ENCODE results near the gene TMOD2.
A peak's percentile ranks its signal among the peaks of the same experiment; 100 is the strongest.

The TMOD2 gene

DNA sequence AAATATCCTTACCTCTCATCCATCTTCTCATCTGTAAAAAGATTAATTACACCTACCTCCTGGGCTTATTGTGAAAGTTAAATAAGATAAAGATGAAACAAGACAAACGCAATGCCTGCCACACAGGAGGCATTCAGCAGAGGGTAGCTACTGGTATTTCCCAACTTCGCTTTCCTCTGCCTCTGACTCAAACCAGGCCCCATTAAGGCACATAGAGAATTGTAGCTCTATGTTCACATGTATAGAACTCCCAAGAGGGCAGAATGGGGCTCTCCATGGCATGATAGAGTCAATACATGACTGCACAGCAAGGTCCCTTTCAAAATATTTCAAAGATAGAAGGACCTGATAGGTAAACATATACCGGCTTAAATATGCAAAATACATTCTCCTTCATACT is 15.3 kb upstream of the TMOD2 start:
- no peak for DNase-seq (ENCODE audit: low spot score)

DNA sequence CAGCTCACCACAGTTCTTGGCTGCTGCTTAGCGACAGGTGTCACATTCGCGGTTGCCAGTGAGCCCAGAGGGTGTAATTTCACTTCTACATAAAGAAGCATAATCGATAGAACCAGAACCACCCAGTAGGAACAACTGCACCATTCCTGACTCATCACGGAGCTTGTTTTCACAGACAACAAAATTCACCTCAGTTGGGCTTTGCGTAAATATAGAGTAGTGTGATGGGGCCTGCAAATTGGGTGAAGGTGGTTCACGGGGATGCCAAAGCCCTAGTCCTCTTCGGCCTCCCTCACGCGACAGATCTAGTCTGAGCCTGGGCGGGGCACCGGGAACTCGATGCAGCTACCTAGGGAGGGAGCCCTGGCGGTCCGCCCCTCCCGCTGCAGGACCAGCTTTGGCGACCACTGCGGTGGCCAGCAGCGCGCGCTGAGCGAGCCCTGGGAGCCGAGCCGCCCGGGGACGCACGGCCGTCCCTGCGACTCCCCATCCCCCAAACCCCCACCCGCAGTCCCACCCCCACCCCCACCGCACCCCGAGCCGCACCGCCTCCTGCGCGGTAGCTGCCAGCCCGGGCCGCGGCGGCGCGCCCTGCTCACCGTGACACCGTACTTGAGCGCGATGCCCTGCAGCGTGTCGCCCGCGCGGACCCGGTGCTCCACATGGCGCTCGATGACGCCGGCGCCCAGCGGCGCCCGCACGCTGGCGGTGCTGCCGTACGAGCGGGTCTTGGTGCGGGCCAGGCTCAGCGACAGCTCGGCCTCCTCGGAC is 14.5 kb upstream of the TMOD2 start:
- DNase-seq (ENCODE audit: low spot score): peak; percentile 46

DNA sequence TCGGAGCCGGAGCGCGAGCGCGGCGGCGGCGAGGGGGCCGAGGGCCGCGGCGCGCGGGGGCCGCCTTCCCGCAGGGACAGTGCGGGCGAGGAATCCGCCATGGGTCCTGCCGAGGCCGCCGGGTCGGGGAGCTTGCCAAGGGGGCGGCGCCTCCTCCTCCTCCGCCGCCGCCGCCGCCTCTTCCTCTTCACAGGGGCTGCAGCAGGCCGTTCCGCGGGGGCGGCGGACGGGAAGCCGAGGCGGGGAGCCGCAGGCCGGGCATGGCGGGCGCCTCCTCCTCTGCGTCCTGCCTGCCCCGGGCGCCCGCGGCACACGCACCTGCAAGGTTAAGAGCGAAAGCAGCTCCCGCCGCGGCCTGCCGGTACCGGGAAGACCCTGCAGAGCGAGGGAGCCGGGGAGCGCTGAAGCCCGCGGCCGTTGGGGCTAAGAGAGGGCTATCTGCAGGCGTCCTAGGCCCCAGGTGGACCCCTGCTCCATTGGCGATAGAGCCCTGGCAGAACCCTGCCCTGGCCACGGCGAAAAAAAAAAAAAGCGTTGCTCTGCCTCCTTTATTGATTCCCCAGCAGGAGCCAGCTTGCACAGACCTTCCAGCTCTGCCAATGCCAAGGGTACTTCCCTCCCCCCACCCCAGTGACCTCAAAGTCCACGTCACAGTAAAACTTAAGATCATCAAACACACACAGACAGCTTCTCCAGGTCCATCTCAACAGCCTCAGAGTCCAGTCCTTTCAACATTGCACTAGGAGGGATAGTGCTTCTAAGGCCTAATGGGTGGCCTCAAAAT is 13.7 kb upstream of the TMOD2 start, which contains the start of gene LYSMD2:
Gene LYSMD2 (minus strand): TSS at position 134 of the 784 bp plus-strand sequence. CDS start 33 bp downstream, at position 101.
- peak; percentile 64 for DNase-seq (ENCODE audit: low spot score)

DNA sequence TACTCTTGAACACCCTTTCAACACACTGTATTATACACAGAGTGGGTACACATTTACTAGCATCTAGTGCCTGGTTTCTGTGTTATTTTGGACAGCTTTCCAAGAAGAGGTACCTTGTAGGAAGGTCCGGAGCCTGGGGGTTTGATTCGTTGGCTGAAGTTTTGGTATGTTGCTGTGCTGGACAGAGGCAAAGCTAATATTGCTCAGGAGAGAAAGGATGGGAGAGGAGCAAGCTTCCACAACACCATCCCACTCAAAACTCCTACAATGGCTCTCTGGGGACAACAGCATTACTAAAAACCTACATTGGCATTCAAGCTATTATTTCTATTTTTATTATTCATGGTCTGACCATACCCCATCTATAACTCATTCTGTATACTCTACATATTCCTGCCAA is 12.8 kb upstream of the TMOD2 start:
- DNase-seq (ENCODE audit: low spot score): no peak

DNA sequence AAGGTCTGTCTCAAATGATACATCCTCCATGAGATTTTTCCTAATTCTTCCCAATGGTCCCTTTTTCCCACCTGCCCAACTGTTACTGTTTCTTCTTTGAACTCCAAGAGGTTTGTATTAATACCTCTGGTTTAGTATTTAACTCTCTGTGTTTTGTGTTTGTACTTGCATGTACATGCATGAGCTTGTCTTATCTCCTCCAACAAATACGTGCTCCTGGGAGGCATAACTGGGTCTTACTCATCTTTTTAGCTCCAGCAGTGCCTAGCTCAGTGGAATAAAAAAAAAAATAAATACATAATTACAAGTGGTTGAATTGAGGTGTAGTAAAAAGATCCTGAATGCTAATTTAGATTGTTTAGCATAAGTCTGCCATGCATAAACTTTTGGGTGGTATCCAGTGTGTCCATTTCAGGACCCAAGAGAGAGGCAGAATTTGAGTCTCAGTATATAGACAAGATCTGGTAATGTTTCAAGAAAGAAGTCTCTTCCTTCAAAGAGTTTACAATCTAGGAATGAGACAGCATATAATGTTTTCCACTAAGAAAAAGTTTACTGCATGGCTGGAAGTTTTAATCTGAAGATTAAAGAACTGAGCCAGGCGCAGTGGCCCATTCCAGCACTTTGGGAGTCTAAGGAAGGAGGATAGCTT is 12.2 kb upstream of the TMOD2 start:
- DNase-seq (ENCODE audit: low spot score): no peak

DNA sequence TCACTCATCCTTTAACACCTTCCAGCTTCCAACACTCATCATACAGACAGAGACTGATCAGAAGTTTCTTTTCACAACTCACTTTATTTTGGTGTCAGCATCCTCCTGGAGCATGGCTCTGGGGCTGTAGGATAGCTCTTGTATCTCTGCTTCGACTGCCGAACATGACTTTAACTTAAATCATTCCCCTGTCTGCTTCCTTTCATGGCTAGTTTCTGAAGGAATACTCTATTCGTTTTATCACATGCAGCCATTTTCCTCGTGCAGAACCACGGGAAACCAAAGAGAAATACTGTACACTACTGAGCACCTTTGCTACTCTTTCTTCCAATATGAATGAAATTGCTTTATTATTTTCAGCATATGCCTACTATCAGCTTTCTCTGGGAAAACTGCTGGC is 2.1 kb upstream of the TMOD2 start:
- no peak for DNase-seq (ENCODE audit: low spot score)

DNA sequence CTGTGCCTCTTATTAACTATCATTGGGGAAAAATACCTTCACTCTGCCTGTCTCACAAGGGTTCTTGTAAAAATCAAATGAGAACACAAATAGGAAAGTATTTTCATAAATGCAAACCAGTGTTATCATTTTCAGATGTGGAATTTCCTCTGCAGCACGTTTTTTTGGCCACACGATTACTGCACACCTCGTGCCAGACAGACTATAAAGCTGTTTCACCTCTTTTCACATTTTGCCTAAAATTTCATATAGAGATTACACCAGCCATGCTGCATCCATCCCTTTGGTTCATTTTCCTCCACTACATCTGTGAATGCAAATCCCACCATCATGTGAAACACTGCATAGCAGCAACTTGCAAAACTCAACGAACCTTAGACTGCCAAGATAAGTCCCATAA is 1.2 kb upstream of the TMOD2 start:
- DNase-seq (ENCODE audit: low spot score): no peak

DNA sequence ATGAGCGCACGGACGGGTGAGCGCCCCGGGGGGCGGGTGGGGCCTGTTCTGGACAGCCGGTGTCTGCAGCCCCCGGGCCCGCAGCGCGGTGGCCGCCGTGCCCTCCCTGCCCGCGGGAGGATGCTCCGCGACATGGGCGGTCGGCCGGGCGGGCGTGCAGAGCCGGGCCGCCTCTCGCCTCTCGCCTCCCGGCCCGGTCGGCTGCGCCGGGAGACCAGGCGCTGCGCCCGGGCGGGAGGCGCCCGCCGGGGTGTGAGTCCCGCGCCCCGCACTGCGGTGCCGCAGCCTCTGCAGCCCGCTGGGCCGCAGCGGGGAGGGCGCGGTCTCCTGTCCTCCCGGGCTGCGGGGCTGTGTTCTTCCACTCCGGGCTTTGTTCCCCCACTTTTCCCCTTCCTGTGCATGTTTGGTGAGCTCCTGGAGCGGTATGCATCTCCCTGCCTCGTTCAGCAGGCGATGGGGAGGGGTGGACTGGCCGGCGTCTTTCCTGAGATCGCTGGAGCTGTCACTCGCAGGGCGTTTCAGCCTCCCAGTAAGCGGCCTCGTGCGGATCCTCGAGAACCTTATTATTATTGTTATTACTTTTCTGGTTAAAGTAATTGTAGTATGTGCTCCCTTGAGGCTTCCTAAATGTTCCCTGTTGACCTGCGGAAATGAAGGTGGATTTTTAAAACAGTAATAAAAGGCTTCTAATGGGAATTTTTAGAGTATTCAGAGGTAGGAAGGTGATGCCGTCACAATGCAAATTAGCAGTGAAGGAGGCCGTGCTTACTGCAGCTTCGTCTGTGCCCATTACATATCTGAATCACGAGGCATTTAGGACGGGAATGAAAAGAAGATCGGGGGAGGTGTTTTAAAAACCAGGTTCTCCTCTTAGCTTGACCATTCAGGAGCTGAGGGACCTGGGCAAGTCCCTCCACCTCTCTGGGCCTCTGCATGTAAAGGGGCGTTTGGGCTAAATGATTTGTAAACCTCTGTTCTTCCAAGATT is 593 bp downstream of the TMOD2 start:
- DNase-seq (ENCODE audit: low spot score): no peak

DNA sequence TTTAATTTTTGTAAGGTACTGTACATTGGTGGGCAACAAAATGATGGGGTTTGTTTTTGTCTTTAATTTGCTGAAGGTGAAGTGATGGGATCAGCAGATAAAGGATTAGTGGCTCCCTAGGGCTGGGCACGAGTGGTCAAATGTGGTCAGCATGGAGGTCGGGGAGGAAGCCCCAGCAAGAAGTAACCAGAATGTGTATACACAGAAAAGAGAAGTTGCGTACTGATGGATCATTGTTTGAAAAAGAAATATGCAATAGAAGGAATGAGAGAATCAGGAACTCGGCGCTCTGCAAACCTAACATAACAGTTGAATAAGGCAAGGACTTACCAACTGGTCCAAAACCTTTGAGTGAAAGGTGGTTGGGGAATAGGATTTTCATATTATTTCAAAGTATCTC is 1.5 kb downstream of the TMOD2 start:
- no peak for DNase-seq (ENCODE audit: low spot score)

DNA sequence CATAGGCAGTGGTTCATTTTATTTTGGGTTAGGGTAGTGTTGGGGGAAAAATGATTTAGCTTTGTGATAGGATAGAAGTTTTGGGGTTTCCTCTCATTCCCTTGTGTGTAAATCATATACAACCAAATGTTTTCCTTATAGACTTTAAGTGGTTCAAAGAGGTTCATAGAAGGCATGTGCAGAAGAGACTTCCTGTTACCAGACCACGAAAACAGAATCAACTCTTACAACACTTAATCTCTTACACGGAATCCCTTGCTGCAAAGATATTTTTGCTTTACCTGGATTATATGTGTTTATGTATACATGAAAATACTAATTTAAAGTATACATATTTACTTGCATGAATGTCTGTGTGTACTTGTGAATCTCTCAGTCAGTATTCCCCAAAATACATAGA is 2.9 kb downstream of the TMOD2 start:
- no peak for DNase-seq (ENCODE audit: low spot score)

DNA sequence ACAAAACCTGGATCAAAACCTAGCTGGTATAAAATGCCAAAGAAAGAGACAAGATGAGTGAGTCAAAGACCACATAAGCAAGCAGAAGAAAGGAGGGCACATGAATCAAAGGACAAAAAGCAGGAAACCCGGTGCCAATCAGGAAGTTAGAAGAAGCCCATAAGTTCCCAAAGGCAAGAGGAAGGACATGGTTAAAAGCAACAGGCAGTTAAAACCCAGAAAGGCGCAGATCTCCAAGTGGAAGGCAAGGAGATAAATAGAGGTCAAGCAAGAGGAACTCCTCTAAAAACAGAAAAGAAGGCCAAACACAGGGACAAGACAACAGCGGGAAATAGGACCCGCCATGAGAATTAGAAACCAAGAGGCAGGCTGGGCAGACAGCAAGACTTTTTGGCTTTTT is 4.4 kb downstream of the TMOD2 start:
- DNase-seq (ENCODE audit: low spot score): no peak

DNA sequence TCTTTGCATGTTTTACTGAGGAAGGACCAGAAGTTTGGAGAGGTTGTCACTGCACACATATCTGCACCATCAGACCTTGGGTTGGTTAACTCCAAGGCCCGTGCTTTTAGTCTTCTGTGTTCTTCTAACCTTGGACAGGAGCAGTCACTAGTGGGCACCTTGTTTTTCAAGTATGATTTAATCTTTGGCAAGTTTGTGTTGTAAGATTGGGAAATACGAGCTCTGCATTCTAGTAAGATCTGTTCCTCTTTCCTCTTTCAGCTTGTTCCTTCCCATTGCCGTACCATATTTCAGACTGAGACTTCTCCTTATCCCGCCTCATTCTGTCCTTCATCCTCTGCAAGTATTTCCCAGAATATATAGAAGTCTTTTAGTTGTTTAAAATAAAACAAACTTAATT is 5.1 kb downstream of the TMOD2 start:
- no peak for DNase-seq (ENCODE audit: low spot score)

DNA sequence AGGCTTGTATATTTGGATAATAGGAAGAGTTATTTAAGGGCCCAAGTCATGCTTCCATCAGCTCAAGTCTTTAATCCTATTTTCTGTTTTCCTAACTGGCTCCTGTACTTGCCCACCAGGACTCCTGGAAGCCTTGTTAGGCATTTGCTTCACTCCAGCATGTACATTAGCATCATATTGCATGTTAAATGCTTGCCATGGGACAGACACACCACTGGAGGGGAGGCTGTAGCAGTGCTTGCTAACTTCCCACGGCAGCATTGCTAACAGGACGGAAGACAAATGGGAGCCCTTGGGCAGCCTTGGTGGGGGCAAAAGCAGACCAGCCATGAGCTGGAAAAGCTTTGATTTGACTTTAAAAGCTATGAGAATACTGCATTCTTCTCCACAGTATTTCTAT is 6.1 kb downstream of the TMOD2 start:
- DNase-seq (ENCODE audit: low spot score): no peak

DNA sequence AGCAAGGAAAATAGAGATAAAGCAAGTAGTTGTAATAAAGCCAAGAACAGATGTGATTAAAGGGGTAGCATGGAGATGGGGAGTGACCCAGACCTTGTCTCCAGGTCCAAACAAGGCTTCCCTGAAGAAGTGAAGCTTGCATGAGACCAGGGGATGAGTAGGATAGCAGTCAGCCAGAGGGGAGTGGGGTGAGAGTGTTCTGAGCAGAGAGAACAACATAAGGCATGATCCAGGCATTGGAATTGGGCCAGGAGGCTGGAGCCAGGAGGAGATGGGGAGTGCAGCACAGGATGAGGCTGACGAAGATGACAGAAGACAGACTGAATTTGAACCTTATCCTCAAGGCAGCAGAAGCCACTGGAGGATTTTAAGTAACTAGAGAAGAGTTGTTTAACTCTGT is 7.2 kb downstream of the TMOD2 start:
- no peak for DNase-seq (ENCODE audit: low spot score)

DNA sequence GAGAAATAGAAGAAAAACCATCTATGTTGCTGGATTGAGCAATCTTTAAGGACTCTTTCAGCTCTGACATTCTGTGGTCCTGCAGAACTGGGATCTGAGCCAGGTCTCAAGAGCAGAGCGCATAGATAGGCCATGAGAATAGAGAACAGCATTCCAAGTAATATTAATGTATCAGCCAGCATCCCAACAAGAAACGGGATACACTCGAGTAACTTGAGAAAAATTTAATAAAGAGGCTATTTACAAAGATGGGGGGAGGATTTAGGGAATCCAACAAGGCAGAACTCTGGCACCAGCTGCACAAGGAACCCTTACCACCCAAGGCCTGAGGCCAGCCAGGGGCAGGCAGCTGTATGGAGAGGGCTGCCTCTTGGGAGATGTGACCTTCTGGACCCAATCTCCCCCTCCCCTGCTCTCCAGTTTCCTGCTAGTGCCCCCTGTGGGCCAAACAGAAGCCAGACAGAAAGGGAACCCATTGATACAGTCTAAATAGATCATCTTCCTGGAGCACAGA is 8.2 kb downstream of the TMOD2 start:
- DNase-seq (ENCODE audit: low spot score): no peak

DNA sequence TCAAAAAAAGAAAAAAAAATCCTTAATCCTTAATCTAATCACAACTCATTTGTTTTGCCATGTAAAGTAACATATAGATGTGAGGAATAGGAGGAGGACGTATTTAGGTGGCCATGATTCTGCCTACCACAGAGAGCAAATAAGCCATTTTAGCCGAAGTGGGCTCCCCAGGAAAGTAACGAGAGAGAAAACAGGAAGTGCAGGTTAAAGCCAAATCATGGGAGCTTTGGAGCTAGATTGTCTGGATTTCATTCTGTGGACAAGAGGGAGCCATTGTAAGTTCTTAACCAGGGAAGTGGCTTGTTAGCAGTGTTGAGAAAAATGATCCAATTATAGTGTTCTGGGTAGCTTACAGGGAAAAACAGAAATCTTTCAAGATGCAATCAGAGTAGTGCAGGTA is 9.4 kb downstream of the TMOD2 start:
- no peak for DNase-seq (ENCODE audit: low spot score)

DNA sequence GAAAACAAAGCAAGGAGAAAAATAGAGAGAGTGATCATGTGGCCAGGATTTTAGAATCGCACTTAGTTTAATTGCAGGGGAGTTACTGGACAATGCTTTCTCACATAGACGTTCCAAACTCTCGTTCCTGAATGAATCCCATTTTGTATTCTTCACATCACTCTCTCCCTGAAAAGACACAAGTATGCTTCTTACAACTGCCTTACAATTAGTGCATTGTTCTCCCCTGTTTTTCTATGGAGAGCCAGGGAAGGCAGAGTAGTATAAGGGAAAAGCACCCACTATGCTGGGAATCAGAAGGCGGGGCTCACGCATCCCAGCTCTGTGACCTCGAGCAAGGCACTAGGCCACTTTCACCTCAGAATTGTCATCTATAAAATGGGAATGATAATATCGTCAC is 14.4 kb downstream of the TMOD2 start:
- no peak for DNase-seq (ENCODE audit: low spot score)

DNA sequence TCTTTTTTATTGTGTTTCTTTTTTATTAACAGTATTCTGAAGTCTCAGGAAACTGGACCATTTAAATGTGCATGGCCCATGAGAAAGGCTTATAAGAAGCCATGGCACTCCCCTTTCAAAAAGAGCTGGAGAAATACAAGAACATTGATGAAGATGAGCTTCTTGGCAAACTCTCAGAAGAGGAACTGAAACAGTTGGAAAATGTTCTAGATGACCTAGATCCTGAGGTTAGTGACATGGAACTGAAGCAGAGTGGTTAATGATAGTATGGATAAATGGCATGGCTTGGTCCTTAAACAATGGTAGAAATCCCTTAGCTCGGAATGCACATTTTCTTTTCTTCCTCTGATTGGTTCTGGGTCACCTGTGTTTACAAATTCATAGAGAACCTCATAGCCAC is 14.9 kb downstream of the TMOD2 start:
- no peak for DNase-seq (ENCODE audit: low spot score)

DNA sequence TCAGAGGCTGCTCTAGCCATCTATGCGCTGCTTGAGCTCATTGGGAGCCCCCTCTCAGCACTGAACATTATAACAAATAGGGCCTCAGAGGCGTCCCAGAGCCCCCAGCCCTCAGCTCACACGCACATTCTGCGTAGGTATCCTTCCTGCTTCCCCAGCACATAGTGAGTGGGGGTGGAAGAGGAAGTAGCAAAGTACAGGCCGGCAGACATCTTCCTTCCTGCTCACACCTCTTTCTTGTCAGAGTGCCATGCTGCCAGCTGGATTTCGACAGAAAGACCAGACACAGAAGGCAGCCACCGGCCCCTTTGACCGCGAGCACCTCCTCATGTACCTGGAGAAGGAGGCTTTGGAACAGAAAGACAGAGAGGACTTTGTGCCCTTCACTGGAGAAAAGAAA is 16.6 kb downstream of the TMOD2 start:
- DNase-seq (ENCODE audit: low spot score): peak; percentile 3

DNA sequence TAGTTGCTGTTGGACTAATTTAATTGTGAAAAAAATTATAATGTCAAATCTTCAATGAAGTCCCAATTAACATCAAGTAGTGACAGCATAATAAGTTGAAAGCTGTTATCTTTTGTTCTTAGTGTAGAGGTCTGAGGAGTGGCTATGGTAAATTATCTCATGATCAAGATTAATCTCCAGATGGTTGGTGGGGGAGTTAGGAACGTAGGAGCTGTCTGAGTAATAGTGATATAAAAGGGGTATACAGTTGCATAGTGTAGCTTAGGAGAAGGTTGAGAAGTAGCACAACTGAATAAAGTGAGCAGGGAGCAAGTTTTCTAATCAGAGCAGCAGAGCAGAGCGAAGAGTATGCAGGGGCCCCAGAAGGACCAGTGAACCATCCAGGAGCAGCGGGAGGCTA is 19.5 kb downstream of the TMOD2 start:
- no peak for DNase-seq (ENCODE audit: low spot score)

DNA sequence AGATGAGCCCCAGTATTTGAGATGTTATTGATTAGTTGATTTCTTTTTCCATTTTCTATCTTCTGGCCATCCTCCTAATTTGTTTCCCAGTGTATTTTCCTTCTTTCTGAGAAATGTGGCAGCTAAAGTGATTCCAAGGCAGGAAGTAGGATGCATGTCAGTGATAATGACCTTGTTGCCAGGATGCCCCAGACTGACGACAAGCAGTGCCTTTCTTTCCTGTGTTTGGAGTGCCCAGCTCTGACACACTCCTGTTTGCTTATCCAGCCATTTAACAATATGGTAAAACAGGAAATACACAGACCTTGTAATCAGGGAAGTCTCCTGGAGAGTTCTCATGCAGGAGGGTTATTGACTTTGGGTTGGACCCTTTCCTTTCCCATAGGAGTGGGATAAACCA is 20.4 kb downstream of the TMOD2 start:
- no peak for DNase-seq (ENCODE audit: low spot score)

DNA sequence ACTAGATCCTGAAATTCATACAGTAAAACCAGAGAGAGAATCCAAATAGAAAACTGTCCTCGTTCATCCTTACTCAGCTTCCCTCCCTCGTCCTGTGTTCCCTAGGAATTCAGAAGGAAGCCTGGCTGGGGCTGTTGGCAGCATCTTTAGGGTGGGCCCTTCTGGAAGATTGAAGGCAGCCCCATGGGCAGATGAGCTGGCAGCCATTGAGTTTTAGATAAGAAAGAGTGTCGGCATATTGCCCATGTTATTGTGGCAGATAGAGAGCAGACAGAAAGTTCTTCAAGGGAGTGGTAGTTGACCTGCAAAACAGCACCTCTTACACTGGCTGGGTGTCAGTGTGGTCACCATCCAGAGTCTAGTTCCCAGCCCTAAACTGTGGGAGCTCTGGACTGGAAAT is 23.5 kb downstream of the TMOD2 start:
- no peak for DNase-seq (ENCODE audit: low spot score)
